GM11168 (cell line): ENCODE data around the gene WHRN.

ENCODE experiments used
- in situ Hi-C: fragments of 300-500 bp; cut with MboI; formaldehyde crosslinking; loops from one replicate; pipeline ENCODE4 v1.12.0; 2022; ENCODE audit warnings: low sequenced_read_pairs; ENCODE audit not compliant: unreplicated experiment

The WHRN gene

GRCh38 chr9:114388764-114389375 is 116.4 kb downstream of the WHRN start:
- in situ Hi-C loops, result no loop called here

- in situ Hi-C loops, result no loop called here
Observed at GRCh38 chr9:114388357-114388682, 117.0 kb downstream of the WHRN start.

GRCh38 chr9:114387680-114388356 is 117.5 kb downstream of the WHRN start, which contains the start of gene AKNA:
TSS of gene AKNA (minus strand) at chr9:114387982. CDS start at chr9:114381333, 6,649 bp downstream.
- in situ Hi-C loops, result no loop called here

- in situ Hi-C loops, result no loop called here
Observed at GRCh38 chr9:114386886-114387679, 118.2 kb downstream of the WHRN start.

GRCh38 chr9:114386361-114386885 is 118.8 kb downstream of the WHRN start:
- in situ Hi-C loops, result no loop called here

- in situ Hi-C loops, result no loop called here
Observed at GRCh38 chr9:114385397-114386181, 119.7 kb downstream of the WHRN start.

- in situ Hi-C loops, result no loop called here
Observed at GRCh38 chr9:114384836-114385396, 120.4 kb downstream of the WHRN start.

GRCh38 chr9:114384341-114384740 is 120.9 kb downstream of the WHRN start:
- in situ Hi-C loops, result no loop called here

GRCh38 chr9:114383521-114384231 is 121.6 kb downstream of the WHRN start:
- in situ Hi-C loops, result no loop called here

GRCh38 chr9:114382699-114383520 is 122.4 kb downstream of the WHRN start:
- in situ Hi-C loops, result no loop called here

- in situ Hi-C loops, result no loop called here
Observed at GRCh38 chr9:114378883-114379282, 126.4 kb downstream of the WHRN start.

GRCh38 chr9:114378016-114378415 is 127.3 kb downstream of the WHRN start:
- in situ Hi-C loops, result no loop called here

- in situ Hi-C loops, result no loop called here
Observed at GRCh38 chr9:114376586-114377445, 128.5 kb downstream of the WHRN start.

GRCh38 chr9:114375386-114376175 is 129.7 kb downstream of the WHRN start:
- in situ Hi-C loops, result no loop called here

GRCh38 chr9:114374936-114375335 is 130.3 kb downstream of the WHRN start:
- in situ Hi-C loops, result no loop called here

- in situ Hi-C loops, result no loop called here
Observed at GRCh38 chr9:114373960-114374730, 131.1 kb downstream of the WHRN start.
